SKM-1 treated with dmso at 0.1 percent for 144 hours (cell line): Measurements from ENCODE around the gene PTGES3L.
"Not testable (repeated sequence)": the region's sequence is repeated elsewhere in the genome, so short reads cannot be mapped to it uniquely, and the experiment has no call there.

Experiments
- DNase-seq: peaks from one replicate; lab custom pipeline; 2025; ENCODE audit not compliant: unreplicated experiment; lab: John Stamatoyannopoulos, UW

Gene PTGES3L

GRCh38 chr17:42982266-42982665 is 2.4 kb upstream of the PTGES3L start:
- no peak for DNase-seq

- DNase-seq: peak; percentile 42
Observed at GRCh38 chr17:42980766-42981397, 1.0 kb upstream of the PTGES3L start.

GRCh38 chr17:42980274-42980765 is 440 bp upstream of the PTGES3L start, which contains the start of gene RUNDC1:
RUNDC1 (plus strand) TSS chr17:42980565; CDS start chr17:42980577, 12 bp downstream.
- DNase-seq: peak; percentile 74

DNA sequence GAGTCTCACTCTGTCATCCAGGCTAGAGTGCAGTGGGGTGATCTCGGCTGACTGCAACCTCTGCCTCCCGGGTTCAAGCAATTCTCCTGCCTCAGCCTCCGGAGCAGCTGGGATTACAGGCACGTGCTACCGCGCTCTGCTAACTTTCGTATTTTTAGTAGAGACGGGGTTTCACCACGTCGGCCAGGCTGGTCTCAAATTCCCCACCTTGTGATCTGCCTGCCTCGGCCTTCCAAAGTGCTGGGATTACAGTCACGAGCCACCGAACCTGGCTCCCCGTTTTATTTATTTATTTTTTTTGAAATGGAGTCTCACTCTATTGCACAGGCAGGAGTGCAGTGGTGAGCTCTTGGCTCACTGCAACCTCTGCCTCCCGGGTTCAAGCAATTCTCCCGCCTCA is 4.2 kb downstream of the PTGES3L start:
- not testable (repeated sequence) for DNase-seq

DNA sequence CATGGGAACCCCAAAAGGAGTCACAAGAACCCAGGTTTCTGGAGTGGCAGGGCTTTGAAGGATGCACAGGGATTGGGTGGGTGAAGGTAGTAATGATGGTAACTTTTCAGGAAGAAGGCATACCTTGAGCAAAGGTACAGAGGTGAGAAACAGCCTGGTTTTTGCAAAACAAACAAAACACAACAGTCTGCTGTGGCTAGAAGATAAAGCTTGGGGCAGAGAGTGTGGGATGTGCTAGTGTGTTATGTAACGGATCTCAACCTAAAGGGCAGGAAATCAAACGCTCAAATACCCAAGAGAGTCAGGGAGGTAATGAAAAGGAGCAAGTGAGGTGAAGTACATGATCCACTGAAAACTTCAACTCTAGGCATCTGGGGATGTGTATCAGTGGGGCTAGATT is 4.6 kb downstream of the PTGES3L start:
- DNase-seq: no peak

DNA sequence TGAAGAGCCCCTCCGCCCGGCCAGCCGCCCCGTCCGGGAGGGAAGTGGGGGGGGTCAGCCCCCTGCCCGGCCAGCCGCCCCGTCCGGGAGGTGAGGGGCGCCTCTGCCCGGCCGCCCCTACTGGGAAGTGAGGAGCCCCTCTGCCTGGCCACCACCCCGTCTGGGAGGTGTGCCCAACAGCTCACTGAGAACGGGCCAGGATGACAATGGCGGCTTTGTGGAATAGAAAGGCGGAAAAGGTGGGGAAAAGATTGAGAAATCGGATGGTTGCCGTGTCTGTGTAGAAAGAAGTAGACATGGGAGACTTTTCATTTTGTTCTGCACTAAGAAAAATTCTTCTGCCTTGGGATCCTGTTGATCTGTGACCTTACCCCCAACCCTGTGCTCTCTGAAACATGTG is 6.6 kb downstream of the PTGES3L start:
- not testable (repeated sequence) for DNase-seq

GRCh38 chr17:42971589-42971988 is 8.3 kb downstream of the PTGES3L start:
- DNase-seq: no peak

- peak; percentile 30 for DNase-seq
Observed at GRCh38 chr17:42969001-42969581, 10.8 kb downstream of the PTGES3L start.

GRCh38 chr17:42967925-42968324 is 12.0 kb downstream of the PTGES3L start:
- DNase-seq: no peak

- DNase-seq: peak; percentile 84
Observed at GRCh38 chr17:42964161-42964932, 15.5 kb downstream of the PTGES3L start, which contains the start of gene AARSD1. AARSD1 (minus strand) TSS chr17:42964454; CDS start chr17:42964440, 14 bp downstream.

DNA sequence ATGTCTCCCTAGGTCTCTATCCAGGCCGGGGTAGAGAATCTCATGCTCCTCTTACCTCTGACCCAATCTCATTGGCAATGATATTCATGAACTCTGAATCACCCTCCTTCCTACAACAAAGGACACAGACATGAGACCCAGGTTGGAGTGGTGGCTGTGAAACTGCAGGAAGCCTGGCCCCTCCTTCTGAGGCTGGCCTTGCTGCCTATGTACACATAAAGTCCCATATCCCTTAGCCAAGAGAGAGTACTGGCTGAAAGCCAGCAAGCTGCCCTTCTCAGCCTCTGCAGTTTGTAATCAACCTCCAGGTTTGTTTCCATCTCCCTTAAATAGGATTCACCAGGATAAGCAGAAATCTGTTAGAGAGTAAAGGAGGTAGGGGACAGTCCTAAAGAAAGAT is 26.2 kb downstream of the PTGES3L start:
- DNase-seq: no peak

- DNase-seq: no peak
Observed at GRCh38 chr17:42950044-42950783, 29.7 kb downstream of the PTGES3L start.

DNA sequence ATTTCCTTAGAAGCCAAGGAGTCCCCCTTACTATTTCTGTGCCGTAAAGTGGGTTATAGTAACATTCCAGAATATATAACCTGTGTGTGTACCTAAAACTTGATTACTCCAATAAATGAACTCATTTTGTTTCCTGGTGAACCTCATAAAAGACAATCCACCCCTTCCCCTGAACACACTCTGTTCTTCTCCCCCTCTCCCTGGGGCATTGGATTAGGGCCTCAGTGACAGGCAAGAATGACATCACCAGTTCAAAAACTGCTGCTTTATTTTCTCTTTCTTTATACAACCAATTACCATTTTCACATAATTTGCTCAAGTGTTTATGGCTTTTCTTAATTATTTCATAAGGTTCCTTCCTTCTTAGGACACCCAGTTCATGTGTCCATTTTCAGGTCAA is 33.1 kb downstream of the PTGES3L start:
- no peak for DNase-seq

DNA sequence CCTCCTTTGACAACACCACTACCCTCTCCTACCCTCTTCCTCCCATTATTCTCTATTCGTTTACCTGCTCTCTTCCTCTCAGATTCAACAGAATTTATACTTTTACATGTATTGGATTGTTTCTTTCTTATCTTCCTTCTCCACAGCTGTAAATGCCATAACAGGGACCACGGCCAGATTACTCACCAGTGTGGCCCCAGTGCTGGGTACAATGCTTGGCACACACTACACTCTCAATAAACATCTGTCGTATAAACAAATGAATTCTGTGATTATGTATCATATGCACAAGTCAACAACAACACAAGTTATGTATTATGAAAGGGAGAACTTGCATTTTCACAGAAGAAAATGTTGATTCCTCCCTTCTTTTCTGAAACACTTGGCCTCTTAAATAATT is 35.7 kb downstream of the PTGES3L start:
- DNase-seq: no peak

DNA sequence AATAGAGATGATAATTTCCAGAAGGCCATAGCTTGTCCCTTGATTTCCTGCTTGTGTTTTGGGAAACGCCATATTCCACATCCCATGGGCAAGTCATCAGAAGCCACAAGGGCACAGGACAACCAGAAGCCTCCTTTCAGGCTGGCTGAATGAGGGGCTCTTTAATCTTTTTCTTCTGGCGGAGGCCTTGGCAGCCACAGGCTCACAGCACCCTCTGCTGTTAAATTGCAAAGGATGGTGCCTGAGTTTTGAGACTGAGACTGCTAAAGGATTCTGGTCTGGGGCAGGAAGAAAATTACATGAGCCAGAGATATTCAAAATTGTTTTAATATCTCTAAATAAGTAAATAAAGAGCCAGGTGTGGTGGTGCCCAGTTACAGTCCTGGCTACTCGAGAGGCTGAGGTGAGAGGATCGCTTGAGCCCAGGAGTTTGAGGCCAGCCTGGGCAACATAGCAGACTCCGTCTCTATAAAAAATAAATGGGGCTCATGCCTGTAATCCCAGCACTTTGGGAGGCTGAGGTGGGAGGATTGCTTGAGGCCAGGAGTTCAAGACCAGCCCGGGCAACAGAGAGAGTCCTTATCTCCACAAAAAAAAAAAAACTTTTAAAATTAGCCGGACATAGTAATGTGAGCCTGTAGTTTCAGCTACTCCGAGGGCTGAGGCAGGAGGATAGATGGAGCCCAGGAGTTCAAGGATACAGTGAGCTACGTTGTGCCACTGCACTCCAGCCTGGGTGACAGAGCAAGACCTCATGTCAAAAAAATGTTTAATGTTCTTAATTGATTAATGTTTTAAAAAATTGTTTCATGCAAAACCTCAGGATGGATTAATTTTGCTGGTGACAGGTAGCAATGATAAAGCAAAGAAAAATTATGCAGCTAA is 41.9 kb downstream of the PTGES3L start:
- DNase-seq: peak; percentile 35

- DNase-seq: no peak
Observed at GRCh38 chr17:42929497-42929844, 50.4 kb downstream of the PTGES3L start.

- DNase-seq: peak; percentile 59
Observed at GRCh38 chr17:42928714-42929496, 51.0 kb downstream of the PTGES3L start.

- no peak for DNase-seq
Observed at GRCh38 chr17:42924891-42925290, 55.0 kb downstream of the PTGES3L start.

DNA sequence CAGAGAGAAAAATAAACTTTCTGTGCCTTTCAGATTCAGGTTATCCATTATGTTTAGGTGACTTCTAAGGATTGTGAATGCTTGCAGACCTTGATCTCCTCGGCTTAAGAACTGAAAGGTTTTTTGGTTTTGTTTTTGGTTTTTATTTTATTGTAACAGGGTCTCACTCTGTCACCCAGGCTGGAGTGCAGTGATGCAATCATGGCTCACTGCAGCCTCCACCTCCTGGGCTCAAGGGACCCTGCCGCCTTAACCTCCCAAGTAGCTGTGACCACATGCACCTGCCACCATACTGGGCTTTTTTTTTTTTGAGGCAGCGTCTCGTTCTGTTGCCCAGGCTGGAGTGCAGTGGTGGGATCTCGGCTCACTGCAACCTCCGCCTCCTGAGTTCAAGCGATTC is 56.4 kb downstream of the PTGES3L start:
- DNase-seq: not testable (repeated sequence)
